ENCODE measurements around the gene TJP2. TPM values are rescaled to one million over a fixed set of nuclear protein-coding genes. Genes with fewer than 3 reads are reported as not detected.
"Not testable (repeated sequence)": the region's sequence is repeated elsewhere in the genome, so short reads cannot be mapped to it uniquely, and the experiment has no call there.

Gene TJP2
- total RNA-seq, 2 experiments from 2014 or later, result 4.1 to 5.9 TPM

GRCh38 chr9:69149321-69149807 lies 24.7 kb upstream of the TJP2 start:
- no peak for DNase-seq
- Mint-ChIP-seq H3K27ac (no peak overlapping the region), H3K4me1 (no peaks in the 10 kb centered on the region), H3K36me3 (no peaks in the 10 kb centered on the region), H3K4me3 (no peak overlapping the region), H3K9me3 (no peaks in the 10 kb centered on the region), H3K27me3 (no peaks in the 10 kb centered on the region)

- peaks cover 3% of the 10 kb centered on the region for H3K4me1 Mint-ChIP-seq
- no peaks in the 10 kb centered on the region for H3K27me3 Mint-ChIP-seq
- no peak for DNase-seq
- no peak overlapping the region for H3K27ac Mint-ChIP-seq
- no peaks in the 10 kb centered on the region for H3K36me3 Mint-ChIP-seq
- H3K9me3 Mint-ChIP-seq, result no peaks in the 10 kb centered on the region
- H3K4me3 Mint-ChIP-seq, result no peak overlapping the region
Measured at GRCh38 chr9:69151506-69151905, 22.6 kb upstream of the TJP2 start.

GRCh38 chr9:69153707-69154521 lies 20.2 kb upstream of the TJP2 start:
- H3K4me1 Mint-ChIP-seq, result peaks cover 3% of the 10 kb centered on the region
- H3K9me3 Mint-ChIP-seq, result no peaks in the 10 kb centered on the region
- H3K27me3 Mint-ChIP-seq, result no peaks in the 10 kb centered on the region

GRCh38 chr9:69155341-69156030 lies 18.6 kb upstream of the TJP2 start:
- H3K27ac Mint-ChIP-seq, result no peak overlapping the region
- no peak overlapping the region for H3K4me3 Mint-ChIP-seq
- no peaks in the 10 kb centered on the region for H3K9me3 Mint-ChIP-seq
- peaks cover 3% of the 10 kb centered on the region for H3K4me1 Mint-ChIP-seq
- no peak for DNase-seq
- no peaks in the 10 kb centered on the region for H3K27me3 Mint-ChIP-seq
- no peaks in the 10 kb centered on the region for H3K36me3 Mint-ChIP-seq

More at GRCh38 chr9:69153707-69154521, 20.2 kb upstream of the TJP2 start:
- Mint-ChIP-seq H3K27ac (no peak overlapping the region), H3K4me3 (no peak overlapping the region), H3K36me3 (no peaks in the 10 kb centered on the region)
- DNase-seq, result no peak

GRCh38 chr9:69157751-69158466 lies 16.2 kb upstream of the TJP2 start:
- peaks cover 3% of the 10 kb centered on the region for H3K4me1 Mint-ChIP-seq
- peaks cover 3% of the 10 kb centered on the region for H3K36me3 Mint-ChIP-seq
- no peak overlapping the region for H3K4me3 Mint-ChIP-seq
- H3K9me3 Mint-ChIP-seq, result no peaks in the 10 kb centered on the region
- no peaks in the 10 kb centered on the region for H3K27me3 Mint-ChIP-seq
- no peak for DNase-seq
- no peak overlapping the region for H3K27ac Mint-ChIP-seq

GRCh38 chr9:69158471-69158870 lies 15.6 kb upstream of the TJP2 start:
- no peak for DNase-seq
- Mint-ChIP-seq H3K36me3 (peaks cover 3% of the 10 kb centered on the region), H3K4me1 (peaks cover 3% of the 10 kb centered on the region), H3K9me3 (no peaks in the 10 kb centered on the region), H3K27me3 (no peaks in the 10 kb centered on the region), H3K4me3 (no peak overlapping the region), H3K27ac (no peak overlapping the region)

GRCh38 chr9:69164573-69164972 lies 9.5 kb upstream of the TJP2 start:
- H3K27me3 Mint-ChIP-seq, DNase-seq, H3K36me3 Mint-ChIP-seq, H3K27ac Mint-ChIP-seq, H3K9me3 Mint-ChIP-seq, H3K4me3 Mint-ChIP-seq, H3K4me1 Mint-ChIP-seq: not testable (repeated sequence)

GRCh38 chr9:69165581-69165980 lies 8.5 kb upstream of the TJP2 start:
- Mint-ChIP-seq H3K4me1 (peaks cover 4% of the 10 kb centered on the region), H3K27ac (no peak overlapping the region), H3K9me3 (no peaks in the 10 kb centered on the region), H3K36me3 (peaks cover 3% of the 10 kb centered on the region), H3K27me3 (peaks cover 1% of the 10 kb centered on the region), H3K4me3 (no peak overlapping the region)
- no peak for DNase-seq

GRCh38 chr9:69168709-69169217 lies 5.3 kb upstream of the TJP2 start:
- H3K36me3 Mint-ChIP-seq, result no peaks in the 10 kb centered on the region
- H3K4me1 Mint-ChIP-seq, result peaks cover 11% of the 10 kb centered on the region
- peak overlapping the region; percentile 76 for H3K27ac Mint-ChIP-seq
- peak; percentile 37 for DNase-seq
- no peaks in the 10 kb centered on the region for H3K9me3 Mint-ChIP-seq
- H3K27me3 Mint-ChIP-seq, result peaks cover 29% of the 10 kb centered on the region
- H3K4me3 Mint-ChIP-seq, result peak overlapping the region; percentile 75

GRCh38 chr9:69170231-69170630 lies 3.8 kb upstream of the TJP2 start:
- no peak for DNase-seq
- Mint-ChIP-seq H3K27me3 (peaks cover 31% of the 10 kb centered on the region), H3K4me1 (peaks cover 21% of the 10 kb centered on the region), H3K9me3 (no peaks in the 10 kb centered on the region), H3K36me3 (no peaks in the 10 kb centered on the region), H3K27ac (no peak overlapping the region), H3K4me3 (no peak overlapping the region)

GRCh38 chr9:69171049-69171448 lies 3.0 kb upstream of the TJP2 start:
- Mint-ChIP-seq H3K4me1 (peaks cover 29% of the 10 kb centered on the region), H3K9me3 (no peaks in the 10 kb centered on the region)

GRCh38 chr9:69171517-69171916 lies 2.6 kb upstream of the TJP2 start:
- Mint-ChIP-seq H3K4me3 (no peak overlapping the region), H3K36me3 (no peaks in the 10 kb centered on the region), H3K27me3 (peaks cover 44% of the 10 kb centered on the region), H3K27ac (no peak overlapping the region), H3K9me3 (no peaks in the 10 kb centered on the region), H3K4me1 (peaks cover 31% of the 10 kb centered on the region)
- DNase-seq, result no peak

More at GRCh38 chr9:69171049-69171448, 3.0 kb upstream of the TJP2 start:
- H3K27me3 Mint-ChIP-seq, result peaks cover 39% of the 10 kb centered on the region
- DNase-seq, result no peak
- no peak overlapping the region for H3K4me3 Mint-ChIP-seq
- H3K27ac Mint-ChIP-seq, result no peak overlapping the region
- no peaks in the 10 kb centered on the region for H3K36me3 Mint-ChIP-seq

- H3K36me3 Mint-ChIP-seq, result no peaks in the 10 kb centered on the region
- peaks cover 31% of the 10 kb centered on the region for H3K4me1 Mint-ChIP-seq
- peaks cover 48% of the 10 kb centered on the region for H3K27me3 Mint-ChIP-seq
- no peaks in the 10 kb centered on the region for H3K9me3 Mint-ChIP-seq
- H3K4me3 Mint-ChIP-seq, result peak overlapping the region; percentile 66
- DNase-seq, result no peak
- H3K27ac Mint-ChIP-seq, result no peak overlapping the region
Measured at GRCh38 chr9:69172895-69173294, 1.2 kb upstream of the TJP2 start.

- H3K9me3 Mint-ChIP-seq, result no peaks in the 10 kb centered on the region
- no peaks in the 10 kb centered on the region for H3K36me3 Mint-ChIP-seq
- no peak overlapping the region for H3K27ac Mint-ChIP-seq
- H3K4me1 Mint-ChIP-seq, result peaks cover 32% of the 10 kb centered on the region
- peak overlapping the region; percentile 66 for H3K4me3 Mint-ChIP-seq
- no peak for DNase-seq
- H3K27me3 Mint-ChIP-seq, result peaks cover 49% of the 10 kb centered on the region
Measured at GRCh38 chr9:69173497-69173890, 583 bp upstream of the TJP2 start.

Measured in activated naive CD8-positive, alpha-beta T cell treated with anti-CD3 and anti-CD28 coated beads for 36 hours (primary cell).